ENCODE measurements around the gene IL6ST.

Gene IL6ST

DNA sequence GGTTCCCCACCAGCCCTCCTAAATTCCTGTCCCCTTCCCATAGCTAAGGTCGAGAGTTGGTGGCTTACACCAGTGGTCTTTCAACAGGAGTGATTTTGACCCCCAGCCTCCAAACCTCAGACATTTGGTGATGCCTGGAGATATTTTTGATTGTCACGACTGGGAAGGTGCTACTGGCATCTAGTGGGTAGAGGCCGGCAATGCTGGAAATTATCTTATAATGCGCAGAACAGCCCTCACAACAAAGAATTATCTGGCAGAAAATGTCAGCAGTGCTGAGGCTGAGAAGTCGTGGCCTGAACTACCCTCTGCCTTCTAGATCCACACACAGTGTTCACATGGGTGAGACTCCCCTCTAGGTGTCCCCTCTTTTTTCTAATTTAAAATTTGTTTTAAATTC lies 74.0 kb downstream of the IL6ST start:
- peak in 1 of 51 donors; percentile 2 for DNase-seq

DNA sequence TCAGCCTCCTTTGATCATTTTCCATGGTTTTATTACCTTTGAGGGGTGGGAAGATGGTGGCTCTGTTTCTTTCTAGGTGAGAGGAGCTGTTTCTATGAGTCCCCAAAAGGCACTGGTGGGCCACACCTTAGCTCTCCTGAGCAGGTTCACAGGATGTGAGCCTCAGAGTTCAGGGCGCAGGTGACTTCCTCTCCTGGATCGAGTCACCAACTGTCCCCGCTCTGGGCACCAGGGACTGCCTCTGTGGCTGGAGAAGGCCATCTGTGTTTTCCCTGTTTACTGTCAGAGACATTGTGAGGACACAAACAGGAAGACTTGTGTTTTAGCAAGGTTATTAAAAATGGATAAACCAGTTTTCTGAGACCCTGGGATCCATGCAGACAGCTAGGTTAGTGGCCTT lies 75.1 kb downstream of the IL6ST start:
- no peak for DNase-seq

GRCh38 chr5:55918087-55919035 lies 76.4 kb downstream of the IL6ST start:
- no peak for DNase-seq

- DNase-seq, result no peak
These were observed 77.2 kb downstream of the IL6ST start for GRCh38 chr5:55917402-55918086.

DNA sequence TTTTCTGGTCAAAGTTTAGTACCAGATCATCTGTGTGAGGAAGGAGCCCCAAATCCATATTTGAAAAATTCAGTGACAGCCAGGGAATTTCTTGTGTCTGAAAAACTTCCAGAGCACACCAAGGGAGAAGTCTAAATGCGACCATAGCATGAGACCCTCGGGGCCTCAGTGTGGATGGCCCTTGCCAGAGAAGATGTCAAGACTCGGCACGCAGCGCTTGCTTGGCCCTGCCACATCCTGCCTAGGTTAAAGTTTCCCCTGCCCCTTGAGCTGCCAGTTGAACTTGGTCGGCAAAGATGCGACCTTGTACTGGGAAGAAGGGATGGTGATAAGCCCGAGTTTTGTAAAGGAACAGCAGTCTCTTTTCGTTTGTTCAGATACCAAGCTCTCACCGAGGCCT lies 77.8 kb downstream of the IL6ST start:
- no peak for DNase-seq

DNA sequence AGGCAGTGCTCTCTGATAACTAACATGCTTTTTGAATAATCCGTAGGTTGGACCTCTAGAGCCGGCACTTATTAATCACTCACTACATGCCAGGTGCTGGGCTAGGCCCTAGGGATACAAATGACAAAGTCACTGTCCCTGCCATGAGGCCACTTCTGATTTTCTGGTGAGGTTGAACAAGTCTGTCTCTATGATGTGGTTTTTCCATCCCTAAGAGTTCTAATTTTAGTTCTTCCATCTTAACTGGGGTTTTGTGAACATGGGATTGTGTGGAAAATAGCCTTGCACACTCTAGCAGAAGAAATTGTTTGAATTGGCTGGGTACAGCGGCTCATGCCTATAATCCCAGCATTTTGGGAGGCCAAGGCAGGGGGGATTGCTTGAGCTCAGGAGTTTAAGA lies 79.0 kb downstream of the IL6ST start:
- DNase-seq, result no peak

DNA sequence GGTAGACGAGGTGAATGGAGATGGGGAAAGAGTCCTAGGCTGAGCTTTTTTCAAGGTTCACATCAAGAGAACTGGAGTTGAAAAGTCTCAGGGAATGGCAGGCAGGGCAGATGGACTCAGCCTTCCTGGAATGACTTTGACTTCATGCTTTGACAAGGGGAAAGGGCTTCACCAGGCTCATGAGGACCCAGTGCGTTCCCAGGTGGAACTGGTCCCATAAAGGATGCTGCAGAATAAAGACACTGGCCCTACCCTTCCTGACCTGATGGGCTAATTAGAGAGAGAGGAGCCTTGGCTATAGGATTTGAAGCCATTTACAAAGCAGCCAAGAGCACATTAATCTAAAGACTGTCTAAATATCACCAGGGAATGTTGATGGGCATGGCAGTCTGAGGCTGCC lies 79.8 kb downstream of the IL6ST start:
- no peak for DNase-seq

GRCh38 chr5:55913466-55914413 lies 81.0 kb downstream of the IL6ST start:
- no peak for DNase-seq

DNA sequence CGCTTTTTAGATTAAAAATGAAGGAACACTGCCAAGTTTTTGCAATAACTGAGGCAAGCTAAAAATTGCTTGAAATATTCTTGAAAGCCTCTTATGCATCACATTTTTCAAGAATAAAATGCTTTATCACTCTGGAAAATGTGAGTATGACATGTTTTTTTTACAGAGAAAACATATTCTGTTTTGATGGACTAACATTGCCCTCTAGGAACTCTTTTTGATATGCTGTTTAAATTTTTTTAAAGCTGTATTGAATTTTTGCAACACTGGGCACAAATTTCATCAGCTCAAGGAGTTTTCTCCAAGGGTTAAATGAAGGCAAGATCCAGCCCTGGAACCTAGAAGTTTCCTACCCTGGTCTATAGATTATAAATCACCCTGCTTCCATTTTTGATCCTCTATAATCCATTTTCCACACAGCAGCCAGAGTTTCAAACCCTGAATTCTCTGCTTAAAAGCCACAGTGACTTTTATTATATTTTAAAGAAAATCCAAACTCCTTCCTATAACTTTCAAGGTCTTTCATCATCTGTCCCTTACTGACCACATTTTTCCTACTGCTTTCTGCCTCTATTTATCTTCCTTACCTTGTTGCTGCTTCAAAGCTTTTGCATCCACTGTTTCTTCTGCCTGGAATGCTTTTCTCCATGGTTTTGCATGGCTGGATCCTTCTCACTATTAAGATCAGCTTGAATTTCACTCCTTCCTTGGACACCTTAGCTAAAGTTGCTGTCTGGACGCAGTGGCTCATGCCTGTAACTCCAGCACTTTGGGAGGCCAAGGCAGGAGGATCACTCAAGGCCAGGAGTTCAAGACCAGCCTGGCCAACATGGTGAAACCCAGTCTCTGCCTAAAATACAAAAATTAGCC lies 82.7 kb downstream of the IL6ST start:
- DNase-seq, result no peak

DNA sequence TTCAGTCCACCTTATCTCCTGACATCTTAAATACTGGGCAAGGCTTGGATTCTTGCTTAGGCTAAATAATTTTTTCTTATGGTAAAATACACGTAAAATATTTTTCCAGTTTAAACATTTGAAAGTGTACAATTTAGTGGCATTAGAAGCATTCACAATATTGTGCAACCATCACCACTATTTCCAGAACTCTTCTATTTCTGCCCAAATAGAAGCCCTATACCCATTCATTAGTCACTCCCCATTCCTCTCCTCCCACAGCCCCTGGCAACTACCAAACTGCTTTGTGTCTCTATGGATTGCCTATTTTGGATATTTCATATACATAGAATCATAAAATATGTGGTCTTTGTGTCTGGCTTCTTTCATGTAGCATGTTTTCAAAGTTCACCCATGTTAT lies 86.0 kb downstream of the IL6ST start:
- no peak for DNase-seq

GRCh38 chr5:55907927-55908326 lies 86.8 kb downstream of the IL6ST start:
- DNase-seq, result no peak

DNA sequence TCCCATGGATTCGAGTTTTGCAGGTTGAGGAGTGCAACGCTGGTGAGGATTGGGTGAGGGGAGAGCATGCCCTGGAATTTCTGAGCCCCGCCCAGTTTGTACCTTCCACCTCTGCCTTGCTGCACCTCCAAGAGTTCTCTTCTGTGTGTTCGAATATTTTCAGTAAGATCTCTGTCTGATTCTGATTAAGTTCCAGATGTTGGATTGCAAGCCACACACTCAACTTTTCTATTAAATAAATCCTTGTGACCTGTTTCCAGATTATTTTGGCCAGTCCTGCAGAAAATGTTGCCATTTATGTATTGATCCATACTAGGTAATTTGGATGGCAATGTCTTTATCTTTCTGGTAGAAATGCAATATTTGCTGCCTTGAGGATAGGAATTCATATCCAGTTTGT lies 89.5 kb downstream of the IL6ST start:
- no peak for DNase-seq

- peak in 1 of 51 donors; percentile 4 for DNase-seq
These were observed 90.6 kb downstream of the IL6ST start for GRCh38 chr5:55904152-55904551.

GRCh38 chr5:55903121-55903701 lies 91.6 kb downstream of the IL6ST start:
- DNase-seq, result no peak

DNA sequence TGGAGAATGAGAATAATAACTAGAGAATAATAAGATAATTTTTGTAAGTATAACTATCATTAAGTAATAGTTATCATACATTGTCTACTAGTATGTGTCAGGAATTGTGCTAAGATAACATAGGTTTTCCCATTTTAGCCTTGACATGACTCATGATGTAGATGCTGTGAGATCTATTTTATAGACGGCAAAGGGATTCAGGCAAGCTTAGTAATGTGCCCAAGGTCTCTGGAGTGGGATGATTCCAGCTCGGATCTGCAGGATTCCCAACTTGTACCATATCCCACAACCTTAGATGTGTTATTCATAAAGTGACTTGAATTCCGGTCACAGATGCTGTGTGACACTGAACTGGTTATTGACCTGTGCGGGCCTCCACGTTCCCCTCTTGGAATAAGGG lies 92.1 kb downstream of the IL6ST start:
- DNase-seq, result no peak

GRCh38 chr5:55900776-55901175 lies 94.0 kb downstream of the IL6ST start:
- no peak for DNase-seq

GRCh38 chr5:55900068-55900467 lies 94.7 kb downstream of the IL6ST start:
- no peak for DNase-seq

DNA sequence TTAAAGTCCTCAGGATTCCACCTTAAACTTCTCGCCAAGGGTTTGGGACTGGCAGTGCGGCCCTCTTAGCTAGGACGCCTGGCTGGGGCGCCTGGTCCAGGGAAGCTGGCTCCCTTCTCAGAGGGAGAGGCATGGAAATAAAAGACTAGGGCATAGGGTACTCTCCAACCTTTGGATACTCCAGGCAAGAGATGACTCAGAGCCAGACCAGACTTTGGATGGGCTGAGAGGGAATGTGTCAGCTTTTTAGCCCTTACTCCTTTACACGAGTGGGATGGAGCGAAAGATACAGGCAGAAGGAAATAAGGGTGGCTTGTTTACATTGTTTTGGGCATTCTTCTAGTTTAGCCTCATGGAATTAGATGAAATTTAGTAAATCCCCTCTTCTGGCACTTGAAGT lies 95.4 kb downstream of the IL6ST start:
- DNase-seq, result no peak

GRCh38 chr5:55897905-55898304 lies 96.9 kb downstream of the IL6ST start:
- DNase-seq, result no peak

DNA sequence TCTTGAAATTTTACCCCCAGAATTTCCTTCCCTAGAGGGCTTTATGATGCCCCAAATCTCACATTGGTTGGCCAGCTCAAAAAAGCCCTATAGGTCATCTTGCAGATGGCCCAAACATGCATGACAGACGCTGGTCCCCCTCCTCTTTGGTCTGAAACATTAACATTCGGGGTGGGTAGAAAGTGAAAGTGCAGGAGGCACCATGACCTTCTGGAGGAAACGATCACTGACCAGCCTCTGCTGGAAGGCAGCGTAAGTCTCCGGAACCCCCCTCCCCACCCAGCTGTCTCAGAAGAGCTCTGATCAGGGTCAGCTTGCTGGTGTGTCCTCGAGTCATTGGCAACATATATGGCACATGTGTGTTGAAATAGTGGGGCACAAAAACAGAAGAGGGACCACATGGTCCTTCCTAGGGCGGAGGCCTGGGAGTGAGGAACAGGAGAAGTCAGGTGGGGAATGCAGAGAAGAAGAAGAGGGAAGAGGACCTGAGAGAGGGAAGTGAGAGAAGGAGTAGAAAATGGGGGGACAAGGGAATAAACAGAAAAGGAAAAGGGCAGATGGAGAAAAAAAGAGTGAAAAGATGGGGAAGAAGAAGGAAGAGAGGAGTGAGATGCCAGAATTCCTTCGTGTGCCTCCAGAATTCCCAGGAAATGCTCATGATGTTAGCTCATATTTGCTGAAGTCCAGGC lies 97.4 kb downstream of the IL6ST start:
- DNase-seq, result no peak

Measured in hypothalamus (tissue), 51 donors.